ENCODE results near the gene RABGGTA.

DNA sequence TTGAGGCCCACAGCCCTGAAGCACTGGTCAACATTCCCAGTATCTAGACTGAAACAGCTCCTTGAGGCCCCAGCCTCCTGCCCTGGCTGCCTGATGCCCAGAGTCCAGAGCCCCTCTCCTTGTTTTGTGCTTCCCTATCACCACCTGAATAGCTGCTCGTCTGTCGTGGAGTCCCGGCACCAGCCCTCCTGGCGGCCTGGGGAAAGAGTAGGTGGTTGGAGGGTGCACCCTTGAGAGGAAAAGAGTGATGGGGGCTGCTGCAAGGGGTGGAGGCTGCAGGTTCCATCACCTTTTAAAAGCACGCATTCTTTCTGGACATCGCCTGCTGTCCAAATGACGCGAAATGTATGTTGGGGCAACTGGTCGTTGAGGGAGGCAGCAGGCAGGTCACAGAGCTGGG, 3.2 kb downstream of the RABGGTA start:
- no peak for TF ChIP-seq SP1 (IDR thresholded peaks at IDR 0.05)
- TF ChIP-seq FOXM1 (IDR thresholded peaks at IDR 0.05; ENCODE audit: borderline replicate concordance), result no peak
- no peak for TF ChIP-seq BHLHE40 (IDR thresholded peaks at IDR 0.05; ENCODE audit: borderline replicate concordance)
- no peak for TF ChIP-seq FOXK2 (IDR thresholded peaks at IDR 0.05)
- TF ChIP-seq FOXA1 (IDR thresholded peaks at IDR 0.05), result no peak
- no peak for TF ChIP-seq SUZ12 (IDR thresholded peaks at IDR 0.05)
- no peak for TF ChIP-seq HDGF (IDR thresholded peaks at IDR 0.05; ENCODE audit: borderline replicate concordance)
- TF ChIP-seq, protein P1, sequence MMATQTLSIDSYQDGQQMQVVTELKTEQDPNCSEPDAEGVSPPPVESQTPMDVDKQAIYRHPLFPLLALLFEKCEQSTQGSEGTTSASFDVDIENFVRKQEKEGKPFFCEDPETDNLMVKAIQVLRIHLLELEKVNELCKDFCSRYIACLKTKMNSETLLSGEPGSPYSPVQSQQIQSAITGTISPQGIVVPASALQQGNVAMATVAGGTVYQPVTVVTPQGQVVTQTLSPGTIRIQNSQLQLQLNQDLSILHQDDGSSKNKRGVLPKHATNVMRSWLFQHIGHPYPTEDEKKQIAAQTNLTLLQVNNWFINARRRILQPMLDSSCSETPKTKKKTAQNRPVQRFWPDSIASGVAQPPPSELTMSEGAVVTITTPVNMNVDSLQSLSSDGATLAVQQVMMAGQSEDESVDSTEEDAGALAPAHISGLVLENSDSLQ (IDR thresholded peaks at IDR 0.05), result no peak
- no peak for TF ChIP-seq TARDBP (IDR thresholded peaks at IDR 0.05)

All from HEK293T (cell line).